ENCODE measurements around the gene MTURN.

GRCh38 chr7:30112103-30112713 is 22.6 kb upstream of the MTURN start:
- TF ChIP-seq EP300 (conservative IDR thresholded peaks at IDR 0.05; ENCODE audit: poor library complexity, severe bottlenecking) (no peak), CTCF (IDR thresholded peaks at IDR 0.05; ENCODE audit: poor library complexity, severe bottlenecking) (no peak), POLR2AphosphoS5 (IDR thresholded peaks at IDR 0.05) (no peak), EZH2 (IDR thresholded peaks at IDR 0.05; ENCODE audit: borderline replicate concordance, insufficient read depth, low read length, poor library complexity, severe bottlenecking) (no peak), REST (IDR thresholded peaks at IDR 0.05; ENCODE audit: borderline replicate concordance) (no peak), RAD21 (conservative IDR thresholded peaks at IDR 0.05) (no peak), TAF1 (IDR thresholded peaks at IDR 0.05; ENCODE audit: low read depth) (no peak), SMC3 (conservative IDR thresholded peaks at IDR 0.05; ENCODE audit: poor library complexity) (no peak)
